ENCODE results near the gene STMP1.
"Not testable (repeated sequence)": the region's sequence is repeated elsewhere in the genome, so short reads cannot be mapped to it uniquely, and the experiment has no call there.

STMP1 gene

GRCh38 chr7:135650831-135651573 lies 11.3 kb upstream of the STMP1 start:
- Mint-ChIP-seq H3K4me3 (no peak overlapping the region), H3K9me3 (no peaks in the 10 kb centered on the region), H3K36me3 (ENCODE audit: low read depth) (peaks cover 19% of the 10 kb centered on the region), H3K27me3 (ENCODE audit: low read depth) (no peaks in the 10 kb centered on the region), H3K27ac (no peak overlapping the region), H3K4me1 (ENCODE audit: low read depth) (peaks cover 3% of the 10 kb centered on the region)
- DNase-seq (ENCODE audit: low spot score), result no peak

GRCh38 chr7:135653340-135654080 lies 8.8 kb upstream of the STMP1 start:
- Mint-ChIP-seq H3K4me1 (ENCODE audit: low read depth) (peaks cover 3% of the 10 kb centered on the region), H3K27me3 (ENCODE audit: low read depth) (no peaks in the 10 kb centered on the region), H3K4me3 (no peak overlapping the region), H3K9me3 (no peaks in the 10 kb centered on the region), H3K36me3 (ENCODE audit: low read depth) (peaks cover 8% of the 10 kb centered on the region), H3K27ac (no peak overlapping the region)
- DNase-seq (ENCODE audit: low spot score), result no peak

GRCh38 chr7:135658564-135658963 lies 3.8 kb upstream of the STMP1 start:
- no peak overlapping the region for H3K4me3 Mint-ChIP-seq
- no peak for DNase-seq (ENCODE audit: low spot score)
- peaks cover 4% of the 10 kb centered on the region for H3K9me3 Mint-ChIP-seq
- H3K27me3 Mint-ChIP-seq (ENCODE audit: low read depth), result no peaks in the 10 kb centered on the region
- H3K36me3 Mint-ChIP-seq (ENCODE audit: low read depth), result peaks cover 2% of the 10 kb centered on the region
- peaks cover 10% of the 10 kb centered on the region for H3K4me1 Mint-ChIP-seq (ENCODE audit: low read depth)
- no peak overlapping the region for H3K27ac Mint-ChIP-seq

GRCh38 chr7:135659159-135659846 lies 3.0 kb upstream of the STMP1 start:
- H3K36me3 Mint-ChIP-seq (ENCODE audit: low read depth), result peaks cover 5% of the 10 kb centered on the region
- no peak for DNase-seq (ENCODE audit: low spot score)
- no peak overlapping the region for H3K4me3 Mint-ChIP-seq
- no peaks in the 10 kb centered on the region for H3K27me3 Mint-ChIP-seq (ENCODE audit: low read depth)
- peaks cover 10% of the 10 kb centered on the region for H3K4me1 Mint-ChIP-seq (ENCODE audit: low read depth)
- H3K27ac Mint-ChIP-seq, result no peak overlapping the region
- peaks cover 4% of the 10 kb centered on the region for H3K9me3 Mint-ChIP-seq

GRCh38 chr7:135661311-135662122 lies 797 bp upstream of the STMP1 start:
- H3K27me3 Mint-ChIP-seq (ENCODE audit: low read depth), result no peaks in the 10 kb centered on the region

GRCh38 chr7:135662123-135662372 lies 266 bp upstream of the STMP1 start:
- Mint-ChIP-seq H3K4me3 (peak overlapping the region; percentile 95), H3K27me3 (ENCODE audit: low read depth) (no peaks in the 10 kb centered on the region), H3K9me3 (peaks cover 4% of the 10 kb centered on the region), H3K27ac (peak overlapping the region; percentile 88), H3K4me1 (ENCODE audit: low read depth) (peaks cover 19% of the 10 kb centered on the region), H3K36me3 (ENCODE audit: low read depth) (peaks cover 9% of the 10 kb centered on the region)
- no peak for DNase-seq (ENCODE audit: low spot score)

More at GRCh38 chr7:135661311-135662122, 797 bp upstream of the STMP1 start:
- peaks cover 4% of the 10 kb centered on the region for H3K9me3 Mint-ChIP-seq
- H3K4me1 Mint-ChIP-seq (ENCODE audit: low read depth), result peaks cover 16% of the 10 kb centered on the region
- DNase-seq (ENCODE audit: low spot score), result peak; percentile 8
- peaks cover 8% of the 10 kb centered on the region for H3K36me3 Mint-ChIP-seq (ENCODE audit: low read depth)
- H3K27ac Mint-ChIP-seq, result peak overlapping the region; percentile 88
- H3K4me3 Mint-ChIP-seq, result peak overlapping the region; percentile 95

GRCh38 chr7:135664046-135664589 lies 1.8 kb downstream of the STMP1 start:
- Mint-ChIP-seq H3K27ac (peak overlapping the region; percentile 49), H3K4me3 (peak overlapping the region; percentile 73), H3K9me3 (peaks cover 4% of the 10 kb centered on the region), H3K27me3 (ENCODE audit: low read depth) (no peaks in the 10 kb centered on the region), H3K36me3 (ENCODE audit: low read depth) (peaks cover 20% of the 10 kb centered on the region), H3K4me1 (ENCODE audit: low read depth) (peaks cover 19% of the 10 kb centered on the region)
- DNase-seq (ENCODE audit: low spot score), result no peak

GRCh38 chr7:135665042-135665441 lies 2.7 kb downstream of the STMP1 start:
- Mint-ChIP-seq H3K36me3 (ENCODE audit: low read depth) (peaks cover 22% of the 10 kb centered on the region), H3K27ac (no peak overlapping the region), H3K4me1 (ENCODE audit: low read depth) (peaks cover 18% of the 10 kb centered on the region), H3K27me3 (ENCODE audit: low read depth) (no peaks in the 10 kb centered on the region), H3K9me3 (peaks cover 4% of the 10 kb centered on the region), H3K4me3 (no peak overlapping the region)
- no peak for DNase-seq (ENCODE audit: low spot score)

- no peak overlapping the region for H3K4me3 Mint-ChIP-seq
- DNase-seq (ENCODE audit: low spot score), result no peak
- no peaks in the 10 kb centered on the region for H3K27me3 Mint-ChIP-seq (ENCODE audit: low read depth)
- peaks cover 22% of the 10 kb centered on the region for H3K36me3 Mint-ChIP-seq (ENCODE audit: low read depth)
- no peak overlapping the region for H3K27ac Mint-ChIP-seq
- peaks cover 4% of the 10 kb centered on the region for H3K9me3 Mint-ChIP-seq
- peaks cover 19% of the 10 kb centered on the region for H3K4me1 Mint-ChIP-seq (ENCODE audit: low read depth)
Measured at GRCh38 chr7:135666156-135666555, 3.8 kb downstream of the STMP1 start.

GRCh38 chr7:135666846-135667245 lies 4.5 kb downstream of the STMP1 start:
- H3K4me3 Mint-ChIP-seq, result no peak overlapping the region

GRCh38 chr7:135667626-135668025 lies 5.3 kb downstream of the STMP1 start:
- not testable (repeated sequence) for H3K4me3 Mint-ChIP-seq; H3K27ac Mint-ChIP-seq; DNase-seq (ENCODE audit: low spot score); H3K9me3 Mint-ChIP-seq; H3K27me3 Mint-ChIP-seq (ENCODE audit: low read depth)
- peaks cover 14% of the 10 kb centered on the region for H3K4me1 Mint-ChIP-seq (ENCODE audit: low read depth)
- H3K36me3 Mint-ChIP-seq (ENCODE audit: low read depth), result peaks cover 22% of the 10 kb centered on the region

More at GRCh38 chr7:135666846-135667245, 4.5 kb downstream of the STMP1 start:
- no peak for DNase-seq (ENCODE audit: low spot score)
- H3K36me3 Mint-ChIP-seq (ENCODE audit: low read depth), result peaks cover 22% of the 10 kb centered on the region
- H3K27ac Mint-ChIP-seq, result no peak overlapping the region
- H3K4me1 Mint-ChIP-seq (ENCODE audit: low read depth), result peaks cover 14% of the 10 kb centered on the region
- no peaks in the 10 kb centered on the region for H3K27me3 Mint-ChIP-seq (ENCODE audit: low read depth)
- peaks cover 1% of the 10 kb centered on the region for H3K9me3 Mint-ChIP-seq

- peaks cover 16% of the 10 kb centered on the region for H3K4me1 Mint-ChIP-seq (ENCODE audit: low read depth)
- H3K36me3 Mint-ChIP-seq (ENCODE audit: low read depth), result peaks cover 21% of the 10 kb centered on the region
- not testable (repeated sequence) for H3K9me3 Mint-ChIP-seq; H3K27ac Mint-ChIP-seq; DNase-seq (ENCODE audit: low spot score); H3K27me3 Mint-ChIP-seq (ENCODE audit: low read depth); H3K4me3 Mint-ChIP-seq
Measured at GRCh38 chr7:135668852-135669395, 6.6 kb downstream of the STMP1 start.

- no peak overlapping the region for H3K27ac Mint-ChIP-seq
- H3K4me1 Mint-ChIP-seq (ENCODE audit: low read depth), result peaks cover 12% of the 10 kb centered on the region
- no peak for DNase-seq (ENCODE audit: low spot score)
- peaks cover 21% of the 10 kb centered on the region for H3K36me3 Mint-ChIP-seq (ENCODE audit: low read depth)
- H3K27me3 Mint-ChIP-seq (ENCODE audit: low read depth), result no peaks in the 10 kb centered on the region
- no peaks in the 10 kb centered on the region for H3K9me3 Mint-ChIP-seq
- H3K4me3 Mint-ChIP-seq, result no peak overlapping the region
Measured at GRCh38 chr7:135669774-135670173, 7.5 kb downstream of the STMP1 start.

Measured in T-helper 2 cell treated with Interferon-gamma antibody and Interleukin-4, amounts not matched to agents 5 μg/mL and 100 μg/mL, for 36 hours (primary cell).